T-helper 1 cell (primary cell): ENCODE data around the gene SLC39A1.

ENCODE experiments used
- DNase-seq, 5 donors: peaks; one replicate each; pipeline ENCODE4 v3.0.0-alpha.2; 2012 to 2020

SLC39A1 gene

GRCh38 chr1:153946622-153947241 is 16.6 kb downstream of the SLC39A1 start, which contains the start of gene DENND4B:
Gene DENND4B, minus strand, starts transcription at chr1:153946718. Its CDS starts 2,344 bp downstream, at chr1:153944374.
- peak; percentile 52 to 82 (median 67) for DNase-seq

GRCh38 chr1:153945795-153946621 is 17.3 kb downstream of the SLC39A1 start:
- DNase-seq: peak; percentile 63 to 84 (median 74)

- DNase-seq: peak; percentile 61 to 85 (median 73)
These were observed 18.1 kb downstream of the SLC39A1 start for GRCh38 chr1:153945131-153945794.

- no peak for DNase-seq
These were observed 18.6 kb downstream of the SLC39A1 start for GRCh38 chr1:153944827-153945117.

- DNase-seq: peak in 1 of 5 donors; percentile 50
These were observed 19.1 kb downstream of the SLC39A1 start for GRCh38 chr1:153944005-153944826.

GRCh38 chr1:153942766-153943549 is 20.4 kb downstream of the SLC39A1 start:
- DNase-seq: no peak

GRCh38 chr1:153941826-153942725 is 21.3 kb downstream of the SLC39A1 start:
- DNase-seq: no peak

GRCh38 chr1:153940756-153941155 is 22.6 kb downstream of the SLC39A1 start:
- DNase-seq: no peak

GRCh38 chr1:153939476-153939875 is 23.9 kb downstream of the SLC39A1 start:
- no peak for DNase-seq

GRCh38 chr1:153938996-153939395 is 24.3 kb downstream of the SLC39A1 start:
- DNase-seq: no peak

GRCh38 chr1:153937331-153937730 is 26.0 kb downstream of the SLC39A1 start:
- DNase-seq: no peak

GRCh38 chr1:153936011-153936802 is 27.1 kb downstream of the SLC39A1 start:
- no peak for DNase-seq

- no peak for DNase-seq
These were observed 28.6 kb downstream of the SLC39A1 start for GRCh38 chr1:153934746-153935145.

GRCh38 chr1:153933955-153934354 is 29.4 kb downstream of the SLC39A1 start:
- no peak for DNase-seq

GRCh38 chr1:153933430-153933829 is 29.9 kb downstream of the SLC39A1 start:
- no peak for DNase-seq

- no peak for DNase-seq
These were observed 30.9 kb downstream of the SLC39A1 start for GRCh38 chr1:153932156-153933131.

GRCh38 chr1:153929981-153930948 is 33.1 kb downstream of the SLC39A1 start:
- DNase-seq: no peak

GRCh38 chr1:153929426-153929825 is 33.9 kb downstream of the SLC39A1 start:
- no peak for DNase-seq
